Transverse colon (tissue), 3 donors: ENCODE measurements around the gene OPA1.

Experiments used
- EP300 ChIP-seq: sonication (generic); formaldehyde crosslinking; IDR thresholded peaks from one replicate; pipeline ENCODE4 v1.6.1; 2017; ENCODE audit warnings: antibody characterized with exemption, low read depth
- TF ChIP-seq, protein P1 (sequence below), 5 experiments: fragments of 200-600 bp in 3 of 5; fragments of 450-650 bp in 2 of 5; sonication (generic) in 3 of 5; IDR thresholded peaks; 1 replicate in 2 of 5; 2 replicates in 3 of 5; pipeline ENCODE4 v1.5.1; 2016 to 2017; ENCODE audit warnings: antibody characterized with exemption in 5 of 5, inconsistent platforms in 3 of 5, mild to moderate bottlenecking in 2 of 5, moderate library complexity in 1 of 5

GRCh38 chr3:193552923-193553322, 40.1 kb upstream of the OPA1 start:
- TF ChIP-seq, protein P1, sequence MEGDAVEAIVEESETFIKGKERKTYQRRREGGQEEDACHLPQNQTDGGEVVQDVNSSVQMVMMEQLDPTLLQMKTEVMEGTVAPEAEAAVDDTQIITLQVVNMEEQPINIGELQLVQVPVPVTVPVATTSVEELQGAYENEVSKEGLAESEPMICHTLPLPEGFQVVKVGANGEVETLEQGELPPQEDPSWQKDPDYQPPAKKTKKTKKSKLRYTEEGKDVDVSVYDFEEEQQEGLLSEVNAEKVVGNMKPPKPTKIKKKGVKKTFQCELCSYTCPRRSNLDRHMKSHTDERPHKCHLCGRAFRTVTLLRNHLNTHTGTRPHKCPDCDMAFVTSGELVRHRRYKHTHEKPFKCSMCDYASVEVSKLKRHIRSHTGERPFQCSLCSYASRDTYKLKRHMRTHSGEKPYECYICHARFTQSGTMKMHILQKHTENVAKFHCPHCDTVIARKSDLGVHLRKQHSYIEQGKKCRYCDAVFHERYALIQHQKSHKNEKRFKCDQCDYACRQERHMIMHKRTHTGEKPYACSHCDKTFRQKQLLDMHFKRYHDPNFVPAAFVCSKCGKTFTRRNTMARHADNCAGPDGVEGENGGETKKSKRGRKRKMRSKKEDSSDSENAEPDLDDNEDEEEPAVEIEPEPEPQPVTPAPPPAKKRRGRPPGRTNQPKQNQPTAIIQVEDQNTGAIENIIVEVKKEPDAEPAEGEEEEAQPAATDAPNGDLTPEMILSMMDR (IDR thresholded peaks at IDR 0.05): no peak
- no peak for TF ChIP-seq EP300
